Right renal cortex interstitium (tissue), 3 donors: ENCODE results near the gene HOXA13. TPM values are rescaled to one million over a fixed set of nuclear protein-coding genes. Genes with fewer than 3 reads are reported as not detected.

Experiments used
- DNase-seq, 3 donors: peaks; one replicate each; pipeline ENCODE4 v3.0.0-alpha.2; 2013; ENCODE audit warnings: low read depth in 3 of 3, low spot score in 2 of 3
- polyA plus RNA-seq, 3 donors: library from polyadenylated mRNA; unstranded; fragments of 120-200 nt; gene quantifications; one replicate each; pipeline ENCODE4 v1.2.1, GENCODE V29; 2013; ENCODE audit not compliant: insufficient read length in 3 of 3

Gene HOXA13
- polyA plus RNA-seq, 3 donors = 0.06 TPM; not detected in 1

GRCh38 chr7:27172315-27172774 is 27.5 kb downstream of the HOXA13 start:
- DNase-seq = no peak

GRCh38 chr7:27171637-27172314 is 28.1 kb downstream of the HOXA13 start:
- no peak for DNase-seq

DNA sequence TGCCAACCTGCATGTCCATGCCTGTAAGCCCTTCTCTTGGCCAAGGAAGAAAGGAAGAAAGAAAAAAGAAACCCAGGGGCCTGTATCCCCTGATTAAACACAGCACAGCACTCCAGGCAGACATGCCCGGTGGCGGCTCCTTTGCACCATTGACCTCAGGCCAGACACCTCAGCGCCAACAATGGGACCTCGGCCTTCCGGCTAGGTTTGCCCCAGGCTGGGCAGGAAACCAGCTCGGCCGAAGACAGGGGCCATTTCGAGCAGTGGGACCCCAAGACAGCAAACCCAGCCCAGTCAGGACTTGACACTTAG is 28.6 kb downstream of the HOXA13 start:
- no peak for DNase-seq

GRCh38 chr7:27170426-27171324 is 29.2 kb downstream of the HOXA13 start:
- DNase-seq = no peak

DNA sequence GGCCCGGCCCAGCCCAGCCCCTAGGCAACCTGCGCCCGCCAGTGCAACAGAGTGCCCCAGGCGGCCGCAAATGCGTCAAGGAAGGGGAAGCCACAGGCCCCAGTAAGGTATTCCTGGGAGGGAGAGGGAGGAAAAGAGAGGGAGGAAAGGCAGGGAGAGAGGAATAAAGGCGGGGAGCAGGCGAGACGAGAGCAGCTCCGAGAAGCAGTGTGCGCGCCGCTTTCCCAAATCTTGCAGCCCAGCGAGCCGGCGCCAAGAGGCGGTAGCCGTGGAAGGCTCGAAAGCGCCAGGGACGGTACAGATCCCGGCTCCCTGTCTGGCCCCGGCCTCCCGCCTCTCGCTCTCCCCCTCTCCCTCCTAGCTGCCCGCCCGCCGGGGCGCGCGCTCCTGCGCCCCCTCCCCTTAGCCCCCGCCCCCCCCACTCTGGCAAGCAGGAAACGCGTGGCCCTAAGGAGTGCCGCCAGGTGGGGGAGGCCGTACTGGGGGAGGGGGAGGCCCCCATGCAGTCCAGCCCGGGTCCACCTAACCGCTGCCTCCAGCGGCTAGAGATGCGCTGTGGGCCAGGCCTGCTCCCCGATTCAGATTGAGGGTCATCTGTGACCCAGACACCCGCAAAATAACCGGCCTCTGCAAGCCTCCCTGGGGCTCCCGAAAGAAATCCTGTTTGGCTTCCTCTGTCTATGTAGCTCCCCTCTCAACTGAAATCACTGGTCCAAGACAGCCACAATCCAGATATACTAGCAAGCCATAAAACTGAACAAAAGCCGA is 30.0 kb downstream of the HOXA13 start:
- DNase-seq = no peak

DNA sequence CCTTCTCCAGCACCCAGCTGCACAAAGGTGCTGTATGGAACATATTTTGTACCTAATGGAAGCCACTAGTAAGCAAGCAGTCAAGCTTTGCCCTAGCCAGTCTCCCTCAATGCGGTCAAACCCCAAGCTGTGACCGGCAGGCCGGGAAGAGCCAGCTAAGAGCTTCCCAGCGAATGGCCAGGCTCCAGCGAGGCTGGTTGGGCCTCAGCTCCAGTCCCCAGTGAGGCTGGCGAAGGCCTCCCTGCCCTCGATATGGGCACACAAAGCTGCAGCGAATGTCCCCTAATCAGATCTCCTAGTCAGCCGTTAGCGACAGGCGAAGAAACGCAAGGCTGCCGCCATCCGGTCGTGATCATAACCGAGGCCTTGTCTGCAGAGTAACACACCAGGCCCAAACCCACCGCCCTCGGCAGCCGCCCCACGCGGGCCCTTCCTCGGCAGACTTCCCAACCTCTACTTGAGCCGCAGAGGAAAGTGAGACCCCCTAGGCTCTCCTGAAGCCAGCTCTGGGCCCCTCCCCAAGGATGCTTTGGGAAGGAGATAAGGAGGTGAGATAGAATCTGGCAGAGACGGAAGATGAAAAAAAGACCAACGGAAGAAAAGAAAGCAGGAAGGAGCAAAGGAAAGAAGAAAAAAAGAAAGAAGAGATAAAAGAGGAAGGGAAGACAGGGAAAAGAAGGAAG is 31.5 kb downstream of the HOXA13 start:
- no peak for DNase-seq

DNA sequence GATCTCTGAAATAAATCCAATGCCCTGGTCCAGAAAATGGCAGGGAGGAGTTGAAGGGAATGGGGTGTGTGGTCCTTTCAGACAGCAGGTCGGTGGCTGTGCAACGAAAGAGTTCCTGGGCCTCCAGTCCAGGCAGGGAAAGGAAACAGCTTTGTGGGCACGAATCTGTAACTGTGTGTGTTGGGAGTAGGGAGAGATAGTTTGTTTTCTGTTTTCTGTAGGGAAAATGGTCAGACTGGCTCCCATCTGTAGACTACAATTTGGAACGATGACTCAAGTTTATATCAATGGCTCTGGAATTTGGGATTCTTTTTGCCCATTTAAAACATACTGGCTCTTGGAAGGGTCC is 32.0 kb downstream of the HOXA13 start:
- DNase-seq = no peak

GRCh38 chr7:27166531-27167505 is 33.1 kb downstream of the HOXA13 start:
- no peak for DNase-seq

- peak in 1 of 3 donors; percentile 81 for DNase-seq
These were observed 33.8 kb downstream of the HOXA13 start for GRCh38 chr7:27165996-27166530.

DNA sequence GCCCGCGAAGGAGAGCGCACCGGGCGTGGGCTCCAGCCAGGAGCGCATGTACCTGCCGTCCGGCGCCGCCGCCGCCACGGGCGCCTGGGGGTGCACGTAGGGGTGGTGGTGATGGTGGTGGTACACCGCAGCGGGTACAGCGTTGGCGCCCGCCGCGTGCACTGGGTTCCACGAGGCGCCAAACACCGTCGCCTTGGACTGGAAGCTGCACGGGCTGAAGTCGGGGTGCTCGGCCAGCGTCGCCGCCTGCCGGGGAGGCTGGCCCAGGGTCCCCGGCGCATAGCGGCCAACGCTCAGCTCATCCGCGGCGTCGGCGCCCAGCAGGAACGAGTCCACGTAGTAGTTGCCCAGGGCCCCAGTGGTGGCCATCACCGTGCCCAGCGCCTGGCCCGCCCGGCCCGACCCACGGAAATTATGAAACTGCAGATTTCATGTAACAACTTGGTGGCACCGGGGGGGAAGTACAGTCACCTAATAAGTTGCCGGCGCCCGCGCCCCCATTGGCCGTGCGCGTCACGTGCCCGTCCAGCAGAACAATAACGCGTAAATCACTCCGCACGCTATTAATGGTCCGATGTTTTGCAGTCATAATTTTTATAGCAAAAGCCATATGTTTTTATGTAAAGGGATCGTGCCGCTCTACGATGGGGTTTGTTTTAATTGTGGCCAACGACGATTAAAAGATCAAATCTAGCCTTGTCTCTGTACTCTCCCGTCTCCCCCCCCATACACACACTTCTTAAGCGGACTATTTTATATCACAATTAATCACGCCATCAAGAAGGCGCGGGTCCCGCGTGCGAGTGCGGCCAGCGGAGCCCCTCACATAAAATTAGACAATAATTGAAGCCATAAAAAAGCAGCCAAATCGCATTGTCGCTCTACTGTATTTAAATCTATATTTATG is 34.5 kb downstream of the HOXA13 start, which contains the start of gene HOXA9:
Gene HOXA9 (minus strand): TSS at position 449 of the 907 bp plus-strand sequence. CDS start 80 bp downstream, at position 369.
- peak; percentile 88 to 93 (median 91) for DNase-seq

- no peak for DNase-seq
These were observed 35.4 kb downstream of the HOXA13 start for GRCh38 chr7:27164367-27165088.

DNA sequence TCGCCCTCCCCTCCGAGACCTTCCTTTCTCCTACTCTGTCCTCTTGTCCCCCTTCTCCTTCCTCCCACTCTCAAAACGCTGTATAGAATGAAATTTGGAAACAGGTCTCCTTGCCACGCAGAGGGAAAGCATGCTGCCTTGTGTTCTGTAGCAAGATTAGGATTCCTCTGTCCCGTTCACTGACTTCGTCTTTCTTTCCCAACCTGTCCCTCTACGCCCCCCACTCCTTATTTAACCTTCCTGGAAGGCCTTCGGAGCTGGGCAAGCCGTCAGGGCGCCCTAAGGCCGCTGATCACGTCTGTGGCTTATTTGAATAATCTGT is 35.9 kb downstream of the HOXA13 start:
- no peak for DNase-seq

DNA sequence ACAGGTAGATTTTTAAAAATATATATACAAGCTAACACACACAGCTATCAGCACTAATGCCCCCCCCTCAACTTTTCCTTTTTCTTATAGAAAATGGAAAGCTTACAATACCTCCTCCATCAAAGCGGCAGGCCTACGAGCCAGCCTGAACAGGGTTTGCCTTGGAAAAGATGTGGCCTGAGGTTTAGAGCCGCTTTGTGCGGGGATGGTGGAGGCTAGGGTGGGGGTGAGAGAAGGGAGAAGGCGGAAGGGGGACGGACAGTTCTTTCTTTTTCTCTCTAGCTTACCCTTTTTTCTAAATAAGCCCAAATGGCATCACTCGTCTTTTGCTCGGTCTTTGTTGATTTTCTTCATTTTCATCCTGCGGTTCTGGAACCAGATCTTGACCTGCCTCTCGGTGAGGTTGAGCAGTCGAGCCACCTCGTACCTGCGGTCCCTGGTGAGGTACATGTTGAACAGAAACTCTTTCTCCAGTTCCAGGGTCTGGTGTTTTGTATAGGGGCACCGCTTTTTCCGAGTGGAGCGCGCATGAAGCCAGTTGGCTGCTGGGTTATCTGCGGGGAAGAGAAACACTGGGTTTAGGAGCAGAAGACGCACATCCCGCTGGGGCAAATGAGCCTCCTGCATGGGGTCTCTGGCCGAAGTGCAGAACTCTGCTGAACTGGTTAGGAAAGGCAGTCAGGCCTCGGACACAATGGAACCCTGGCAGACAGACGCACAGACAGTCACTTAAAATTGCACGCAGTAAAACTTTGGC is 36.4 kb downstream of the HOXA13 start:
- DNase-seq = no peak

DNA sequence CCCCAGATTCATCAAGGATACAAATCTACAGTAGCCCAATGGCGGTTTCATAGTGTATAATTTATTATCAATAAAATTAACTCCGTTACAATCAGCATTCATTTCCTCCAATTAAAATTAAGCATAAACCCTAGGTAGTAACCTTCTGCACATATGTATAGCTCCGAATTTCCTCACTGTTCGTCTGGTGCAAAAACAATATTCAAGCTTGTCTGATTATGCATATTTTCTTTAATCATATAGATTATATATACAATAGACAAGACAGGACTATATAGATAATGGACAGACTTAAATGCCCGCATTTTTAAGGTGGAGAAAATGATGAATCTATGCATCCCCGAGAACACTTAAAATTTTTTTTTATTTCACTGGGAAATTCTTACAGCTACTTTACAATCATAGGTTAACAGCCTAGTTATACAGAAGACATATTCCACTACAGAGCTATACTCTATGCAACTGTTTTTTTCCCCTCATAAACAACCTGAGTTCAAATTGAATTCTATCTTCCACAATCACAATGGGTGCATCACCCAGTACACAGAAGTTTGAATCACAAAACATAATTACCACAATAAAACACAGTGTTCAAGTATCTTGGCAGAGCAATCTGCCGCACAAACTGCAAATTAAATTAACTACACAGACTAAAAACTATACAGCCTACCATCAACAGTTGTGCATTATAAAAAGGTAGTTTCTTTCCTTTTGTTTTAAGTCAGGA is 37.2 kb downstream of the HOXA13 start:
- no peak for DNase-seq

DNA sequence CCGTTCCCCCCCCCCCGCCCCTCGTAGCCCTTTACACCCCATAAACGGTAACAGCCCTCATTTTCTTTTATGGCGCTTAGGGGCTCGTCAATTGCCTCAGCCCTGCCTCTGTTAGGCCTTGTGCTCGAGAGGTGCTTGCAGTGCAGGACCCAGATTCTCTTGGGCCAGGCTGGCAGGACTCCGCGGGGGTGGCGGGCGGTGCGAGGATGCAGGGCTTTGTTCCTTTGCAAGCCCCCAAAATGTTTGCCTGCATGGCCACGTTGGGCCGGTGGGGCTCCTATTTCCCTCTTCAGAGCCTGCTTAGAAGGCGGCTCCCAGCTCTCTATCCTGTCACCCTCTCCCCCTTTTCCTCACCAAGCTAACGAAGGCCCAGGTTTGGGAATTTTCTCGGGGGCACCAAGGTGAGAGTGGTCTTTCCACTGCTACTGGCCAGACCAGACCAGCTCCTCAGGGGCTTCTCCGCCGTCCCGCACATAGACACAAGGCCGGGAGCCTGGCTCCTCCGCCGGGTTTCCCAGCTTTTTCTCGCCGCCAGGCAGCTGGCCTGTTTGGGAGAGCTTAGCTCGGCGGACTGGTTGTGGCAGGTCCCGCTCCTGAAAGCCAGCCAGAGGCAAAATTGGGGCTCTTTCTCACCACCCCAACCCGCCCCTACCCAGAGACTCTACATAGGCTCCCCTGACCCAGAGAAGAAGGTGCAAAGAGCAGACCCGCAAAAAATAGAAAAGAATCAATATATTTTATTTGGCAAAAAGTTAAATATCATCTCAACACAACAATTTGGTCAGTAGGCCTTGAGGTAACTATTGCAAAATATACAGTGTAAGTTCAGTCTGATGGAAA is 38.0 kb downstream of the HOXA13 start:
- no peak for DNase-seq
